SK-N-SH treated with all-trans-retinoic acid at 6 μM for 48 hours (cell line): ENCODE measurements around the gene TNRC6A.
A peak's percentile ranks its signal among the peaks of the same experiment; 100 is the strongest.

Source experiments
- ATAC-seq: fragments of 200-7000 bp; cut with Tn5 transposase; 3 replicates; pipeline ENCODE4 v1.9.1; 2020; ENCODE audit warnings: mild to moderate bottlenecking, moderate library complexity
- ARNTL ChIP-seq: fragments of 450-650 bp; formaldehyde crosslinking; IDR thresholded peaks from 2 replicates; pipeline ENCODE4 v1.5.0; 2020; ENCODE audit warnings: low read depth, mild to moderate bottlenecking, moderate library complexity, borderline replicate concordance
- BACH2 ChIP-seq: fragments of 250-450 bp; sonication (Bioruptor Pico); IDR thresholded peaks from 2 replicates; pipeline ENCODE4 v1.9.0; 2021; ENCODE audit warnings: mild to moderate bottlenecking, borderline replicate concordance
- CSDC2 ChIP-seq: fragments of 250-450 bp; sonication (Bioruptor Pico); IDR thresholded peaks from 2 replicates; pipeline ENCODE4 v1.5.0; 2020; ENCODE audit warnings: mild to moderate bottlenecking, moderate library complexity
- ESRRG ChIP-seq: fragments of 250-450 bp; sonication (Bioruptor Pico); IDR thresholded peaks from 2 replicates; pipeline ENCODE4 v1.6.1; 2021; ENCODE audit warnings: mild to moderate bottlenecking
- GLIS3 ChIP-seq: fragments of 250-450 bp; sonication (Bioruptor Pico); IDR thresholded peaks from 2 replicates; pipeline ENCODE4 v1.5.0; 2020; ENCODE audit warnings: mild to moderate bottlenecking, moderate library complexity
- ISL1 ChIP-seq: fragments of 250-450 bp; sonication (Bioruptor Pico); IDR thresholded peaks from 2 replicates; pipeline ENCODE4 v2.1.2; 2022; ENCODE audit warnings: mild to moderate bottlenecking, moderate library complexity
- OSR1 ChIP-seq: fragments of 250-450 bp; sonication (Bioruptor Pico); IDR thresholded peaks from 2 replicates; pipeline ENCODE4 v1.8.0; 2022; ENCODE audit warnings: moderate library complexity, mild to moderate bottlenecking, inconsistent platforms
- PPARA ChIP-seq: fragments of 250-450 bp; sonication (Bioruptor Pico); IDR thresholded peaks from 2 replicates; pipeline ENCODE4 v1.5.0; 2020; ENCODE audit warnings: mild to moderate bottlenecking, borderline replicate concordance
- RARB ChIP-seq: fragments of 250-450 bp; sonication (Bioruptor Pico); IDR thresholded peaks from 2 replicates; pipeline ENCODE4 v1.8.0; 2021; ENCODE audit warnings: mild to moderate bottlenecking, moderate library complexity
- SNAI2 ChIP-seq: fragments of 250-450 bp; sonication (Bioruptor Pico); IDR thresholded peaks from 2 replicates; pipeline ENCODE4 v1.5.0; 2020; ENCODE audit warnings: mild to moderate bottlenecking, moderate library complexity
- TCF4 ChIP-seq: fragments of 250-450 bp; sonication (Bioruptor Pico); IDR thresholded peaks from 2 replicates; pipeline ENCODE4 v1.8.0; 2021; ENCODE audit warnings: mild to moderate bottlenecking, moderate library complexity, borderline replicate concordance
- TOX ChIP-seq: fragments of 250-450 bp; sonication (Bioruptor Pico); IDR thresholded peaks from 2 replicates; pipeline ENCODE4 v1.8.0; 2021; ENCODE audit warnings: mild to moderate bottlenecking, moderate library complexity, borderline replicate concordance
- ZC3H10 ChIP-seq: fragments of 250-450 bp; sonication (Bioruptor Pico); IDR thresholded peaks from 2 replicates; pipeline ENCODE4 v1.5.1; 2021; ENCODE audit warnings: mild to moderate bottlenecking, moderate library complexity
- ZFP3 ChIP-seq: fragments of 250-450 bp; sonication (Bioruptor Pico); IDR thresholded peaks from 2 replicates; pipeline ENCODE4 v1.5.0; 2020; ENCODE audit warnings: mild to moderate bottlenecking, moderate library complexity
- ZNF565 ChIP-seq: fragments of 450-650 bp; formaldehyde crosslinking; conservative IDR thresholded peaks from 2 replicates; pipeline ENCODE4 v1.5.0; 2020; ENCODE audit warnings: low read depth, mild to moderate bottlenecking, moderate library complexity
- ZNF70 ChIP-seq: fragments of 450-650 bp; formaldehyde crosslinking; IDR thresholded peaks from 2 replicates; pipeline ENCODE4 v1.5.0; 2020; ENCODE audit warnings: mild to moderate bottlenecking, moderate library complexity
- ZNF8 ChIP-seq: fragments of 450-650 bp; formaldehyde crosslinking; IDR thresholded peaks from 2 replicates; pipeline ENCODE4 v1.5.0; 2020; ENCODE audit warnings: mild to moderate bottlenecking, moderate library complexity
- TF ChIP-seq, protein P1 (sequence below): fragments of 250-450 bp; sonication (Bioruptor Pico); IDR thresholded peaks from 2 replicates; pipeline ENCODE4 v1.5.1; 2020; ENCODE audit warnings: low read depth, mild to moderate bottlenecking, moderate library complexity
- TF ChIP-seq, protein P2 (sequence below): fragments of 250-450 bp; sonication (Bioruptor Pico); IDR thresholded peaks from 2 replicates; pipeline ENCODE4 v1.5.0; 2020; ENCODE audit warnings: mild to moderate bottlenecking, moderate library complexity
- TF ChIP-seq, protein P3 (sequence below): fragments of 250-450 bp; sonication (Bioruptor Pico); IDR thresholded peaks from 2 replicates; pipeline ENCODE4 v1.8.0; 2020; ENCODE audit warnings: mild to moderate bottlenecking, moderate library complexity, borderline replicate concordance
- TF ChIP-seq, protein P4 (sequence below): fragments of 250-450 bp; sonication (Bioruptor Pico); IDR thresholded peaks from 2 replicates; pipeline ENCODE4 v1.5.1; 2021; ENCODE audit warnings: mild to moderate bottlenecking, moderate library complexity

The TNRC6A gene

DNA sequence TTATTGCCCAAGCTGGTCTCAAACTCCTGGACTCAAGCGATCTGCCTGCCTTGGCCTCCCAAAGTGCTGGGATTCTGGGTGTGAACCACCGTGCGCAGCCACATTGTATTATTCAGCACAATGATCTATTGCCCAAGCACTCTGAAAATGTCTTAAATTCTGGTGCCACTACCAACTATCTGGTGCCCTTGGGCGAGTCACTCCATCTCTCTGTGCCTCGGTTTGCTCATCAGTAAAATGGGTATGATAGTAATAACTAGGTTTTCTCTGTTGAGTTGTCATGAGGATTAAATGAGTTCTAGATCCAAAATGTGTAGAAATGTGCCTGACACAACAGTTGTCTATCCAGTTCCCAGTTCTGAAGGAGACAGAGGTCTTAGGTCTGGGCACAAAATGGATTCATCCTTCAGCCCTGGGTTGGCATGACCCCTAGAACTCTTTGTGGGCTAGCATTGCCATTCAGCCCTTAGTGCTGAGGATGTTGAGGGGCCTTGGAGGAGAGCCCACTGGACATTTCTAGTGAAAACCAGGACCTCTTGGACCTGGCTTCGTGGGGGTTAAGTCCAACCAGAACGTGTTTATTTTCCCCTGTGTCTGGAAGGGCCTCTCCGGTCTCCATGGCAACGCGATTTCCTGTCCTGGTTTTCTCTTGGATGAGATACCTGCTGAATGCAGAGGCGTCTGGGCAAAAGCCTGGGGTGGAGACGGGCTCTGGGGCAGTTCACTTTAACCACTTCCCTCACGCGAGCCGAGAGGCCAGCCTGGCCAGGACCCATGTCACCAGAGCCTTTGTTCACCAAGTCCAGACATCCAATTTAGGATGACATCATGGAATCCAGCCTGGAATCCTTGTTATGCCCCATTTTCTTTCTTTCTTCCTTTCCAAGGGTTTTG, 43.7 kb upstream of the TNRC6A start:
- TF ChIP-seq, protein P1, sequence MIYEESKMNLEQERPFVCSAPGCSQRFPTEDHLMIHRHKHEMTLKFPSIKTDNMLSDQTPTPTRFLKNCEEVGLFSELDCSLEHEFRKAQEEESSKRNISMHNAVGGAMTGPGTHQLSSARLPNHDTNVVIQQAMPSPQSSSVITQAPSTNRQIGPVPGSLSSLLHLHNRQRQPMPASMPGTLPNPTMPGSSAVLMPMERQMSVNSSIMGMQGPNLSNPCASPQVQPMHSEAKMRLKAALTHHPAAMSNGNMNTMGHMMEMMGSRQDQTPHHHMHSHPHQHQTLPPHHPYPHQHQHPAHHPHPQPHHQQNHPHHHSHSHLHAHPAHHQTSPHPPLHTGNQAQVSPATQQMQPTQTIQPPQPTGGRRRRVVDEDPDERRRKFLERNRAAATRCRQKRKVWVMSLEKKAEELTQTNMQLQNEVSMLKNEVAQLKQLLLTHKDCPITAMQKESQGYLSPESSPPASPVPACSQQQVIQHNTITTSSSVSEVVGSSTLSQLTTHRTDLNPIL (CRISPR knock-in tag), result peak; percentile 62; the same call in 1 of the 2 replicates
- TF ChIP-seq TOX (CRISPR knock-in tag), result no peak
- TF ChIP-seq SNAI2 (CRISPR knock-in tag), result 0 out of 2 replicates have a peak, but pooled peaks have one; percentile 10
- TF ChIP-seq ZC3H10 (CRISPR knock-in tag), result no peak
- TF ChIP-seq CSDC2, result peak; percentile 55; the same call in 1 of the 2 replicates
- TF ChIP-seq GLIS3 (CRISPR knock-in tag), result no peak
- TF ChIP-seq, protein P2, sequence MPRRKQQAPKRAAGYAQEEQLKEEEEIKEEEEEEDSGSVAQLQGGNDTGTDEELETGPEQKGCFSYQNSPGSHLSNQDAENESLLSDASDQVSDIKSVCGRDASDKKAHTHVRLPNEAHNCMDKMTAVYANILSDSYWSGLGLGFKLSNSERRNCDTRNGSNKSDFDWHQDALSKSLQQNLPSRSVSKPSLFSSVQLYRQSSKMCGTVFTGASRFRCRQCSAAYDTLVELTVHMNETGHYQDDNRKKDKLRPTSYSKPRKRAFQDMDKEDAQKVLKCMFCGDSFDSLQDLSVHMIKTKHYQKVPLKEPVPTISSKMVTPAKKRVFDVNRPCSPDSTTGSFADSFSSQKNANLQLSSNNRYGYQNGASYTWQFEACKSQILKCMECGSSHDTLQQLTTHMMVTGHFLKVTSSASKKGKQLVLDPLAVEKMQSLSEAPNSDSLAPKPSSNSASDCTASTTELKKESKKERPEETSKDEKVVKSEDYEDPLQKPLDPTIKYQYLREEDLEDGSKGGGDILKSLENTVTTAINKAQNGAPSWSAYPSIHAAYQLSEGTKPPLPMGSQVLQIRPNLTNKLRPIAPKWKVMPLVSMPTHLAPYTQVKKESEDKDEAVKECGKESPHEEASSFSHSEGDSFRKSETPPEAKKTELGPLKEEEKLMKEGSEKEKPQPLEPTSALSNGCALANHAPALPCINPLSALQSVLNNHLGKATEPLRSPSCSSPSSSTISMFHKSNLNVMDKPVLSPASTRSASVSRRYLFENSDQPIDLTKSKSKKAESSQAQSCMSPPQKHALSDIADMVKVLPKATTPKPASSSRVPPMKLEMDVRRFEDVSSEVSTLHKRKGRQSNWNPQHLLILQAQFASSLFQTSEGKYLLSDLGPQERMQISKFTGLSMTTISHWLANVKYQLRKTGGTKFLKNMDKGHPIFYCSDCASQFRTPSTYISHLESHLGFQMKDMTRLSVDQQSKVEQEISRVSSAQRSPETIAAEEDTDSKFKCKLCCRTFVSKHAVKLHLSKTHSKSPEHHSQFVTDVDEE, result no peak
- TF ChIP-seq ZNF8 (CRISPR knock-in tag), result no peak
- TF ChIP-seq BACH2 (CRISPR knock-in tag), result no peak
- no peak; the same call in 1 of the 2 replicates for TF ChIP-seq TCF4 (CRISPR knock-in tag)
- no peak for TF ChIP-seq ESRRG (CRISPR knock-in tag)
- no peak for TF ChIP-seq PPARA (CRISPR knock-in tag)
- TF ChIP-seq ARNTL (CRISPR knock-in tag), result no peak
- no peak for TF ChIP-seq OSR1 (CRISPR knock-in tag)
- TF ChIP-seq ZNF70 (CRISPR knock-in tag), result no peak
- TF ChIP-seq ISL1, result no peak; the same call in 1 of the 2 replicates
- TF ChIP-seq ZFP3, result 0 out of 2 replicates have a peak, but pooled peaks have one; percentile 19
- no peak for TF ChIP-seq RARB (CRISPR knock-in tag)
- TF ChIP-seq ZNF565, result no peak
- TF ChIP-seq, all 23 proteins: peak for 4
- ATAC-seq, result peak; percentile 84

DNA sequence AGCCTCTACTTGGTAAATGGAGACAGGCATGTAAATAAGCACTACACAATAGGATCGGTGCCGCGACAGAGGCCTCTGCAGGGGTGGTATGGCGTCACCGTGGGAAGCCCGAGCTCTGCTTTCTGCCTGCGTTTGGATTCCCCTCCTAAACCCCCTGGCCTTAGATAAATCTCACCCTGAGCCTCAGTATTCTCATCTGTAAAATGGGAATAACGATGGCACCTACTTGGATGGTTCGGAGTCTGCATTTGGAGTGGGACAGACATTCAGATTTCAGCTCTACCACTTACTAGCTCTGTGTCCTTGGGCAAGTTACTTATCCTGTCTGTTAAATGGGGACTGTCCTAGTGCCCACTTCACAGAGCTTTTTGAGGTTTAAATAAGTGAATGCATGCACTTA, 42.8 kb upstream of the TNRC6A start:
- no peak; the same call in 2 of the 3 replicates for ATAC-seq

More for the DNA sequence above, 42.8 kb upstream of the TNRC6A start:
- TF ChIP-seq RARB (CRISPR knock-in tag) (no peak), ISL1 (no peak), ZC3H10 (CRISPR knock-in tag) (no peak), ZNF70 (CRISPR knock-in tag) (no peak), PPARA (CRISPR knock-in tag) (no peak), ZNF8 (CRISPR knock-in tag) (no peak), CSDC2 (no peak), ARNTL (CRISPR knock-in tag) (no peak)
- TF ChIP-seq, protein P1 (CRISPR knock-in tag), result no peak
- TF ChIP-seq, protein P2, result no peak
- TF ChIP-seq, protein P3, sequence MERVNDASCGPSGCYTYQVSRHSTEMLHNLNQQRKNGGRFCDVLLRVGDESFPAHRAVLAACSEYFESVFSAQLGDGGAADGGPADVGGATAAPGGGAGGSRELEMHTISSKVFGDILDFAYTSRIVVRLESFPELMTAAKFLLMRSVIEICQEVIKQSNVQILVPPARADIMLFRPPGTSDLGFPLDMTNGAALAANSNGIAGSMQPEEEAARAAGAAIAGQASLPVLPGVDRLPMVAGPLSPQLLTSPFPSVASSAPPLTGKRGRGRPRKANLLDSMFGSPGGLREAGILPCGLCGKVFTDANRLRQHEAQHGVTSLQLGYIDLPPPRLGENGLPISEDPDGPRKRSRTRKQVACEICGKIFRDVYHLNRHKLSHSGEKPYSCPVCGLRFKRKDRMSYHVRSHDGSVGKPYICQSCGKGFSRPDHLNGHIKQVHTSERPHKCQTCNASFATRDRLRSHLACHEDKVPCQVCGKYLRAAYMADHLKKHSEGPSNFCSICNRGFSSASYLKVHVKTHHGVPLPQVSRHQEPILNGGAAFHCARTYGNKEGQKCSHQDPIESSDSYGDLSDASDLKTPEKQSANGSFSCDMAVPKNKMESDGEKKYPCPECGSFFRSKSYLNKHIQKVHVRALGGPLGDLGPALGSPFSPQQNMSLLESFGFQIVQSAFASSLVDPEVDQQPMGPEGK (CRISPR knock-in tag), result no peak
- TF ChIP-seq, protein P4, sequence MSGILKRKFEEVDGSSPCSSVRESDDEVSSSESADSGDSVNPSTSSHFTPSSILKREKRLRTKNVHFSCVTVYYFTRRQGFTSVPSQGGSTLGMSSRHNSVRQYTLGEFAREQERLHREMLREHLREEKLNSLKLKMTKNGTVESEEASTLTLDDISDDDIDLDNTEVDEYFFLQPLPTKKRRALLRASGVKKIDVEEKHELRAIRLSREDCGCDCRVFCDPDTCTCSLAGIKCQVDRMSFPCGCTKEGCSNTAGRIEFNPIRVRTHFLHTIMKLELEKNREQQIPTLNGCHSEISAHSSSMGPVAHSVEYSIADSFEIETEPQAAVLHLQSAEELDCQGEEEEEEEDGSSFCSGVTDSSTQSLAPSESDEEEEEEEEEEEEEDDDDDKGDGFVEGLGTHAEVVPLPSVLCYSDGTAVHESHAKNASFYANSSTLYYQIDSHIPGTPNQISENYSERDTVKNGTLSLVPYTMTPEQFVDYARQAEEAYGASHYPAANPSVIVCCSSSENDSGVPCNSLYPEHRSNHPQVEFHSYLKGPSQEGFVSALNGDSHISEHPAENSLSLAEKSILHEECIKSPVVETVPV (CRISPR knock-in tag), result no peak
